ENCODE data around the gene MSS51. TPM values are rescaled to one million over a fixed set of nuclear protein-coding genes. Genes with fewer than 3 reads are reported as not detected.

Gene MSS51
- total RNA-seq, 6 experiments from 2014 or later = 0.31 to 0.66 (median 0.50) TPM

- peak overlapping the region; percentile 94 for H3K4me3 Mint-ChIP-seq
- DNase-seq = no peak
- H3K4me1 Mint-ChIP-seq (ENCODE audit: low read depth) = peaks cover 48% of the 10 kb centered on the region
- peaks cover 5% of the 10 kb centered on the region; the same call in 1 of the 2 replicates for H3K36me3 Mint-ChIP-seq (ENCODE audit: low read depth)
- H3K9me3 Mint-ChIP-seq = no peaks in the 10 kb centered on the region
- no peaks in the 10 kb centered on the region; the same call in none of the 2 replicates for H3K27me3 Mint-ChIP-seq (ENCODE audit: insufficient read depth)
- peak overlapping the region; percentile 42; the same call in 1 of the 2 replicates for H3K27ac Mint-ChIP-seq
- TF ChIP-seq CTCF (IDR thresholded peaks at IDR 0.05) = peak; percentile 54
Observed at GRCh38 chr10:73414230-73414945, 19.0 kb downstream of the MSS51 start.

GRCh38 chr10:73413528-73414229 lies 19.7 kb downstream of the MSS51 start, which contains the start of gene ANXA7:
Gene ANXA7 (minus strand): TSS chr10:73414058. CDS start chr10:73400856, 13,202 bp downstream.
- DNase-seq = peak; percentile 79

GRCh38 chr10:73413108-73413527 lies 20.2 kb downstream of the MSS51 start:
- Mint-ChIP-seq H3K4me1 (ENCODE audit: low read depth) (peaks cover 58% of the 10 kb centered on the region), H3K4me3 (peak overlapping the region; percentile 94), H3K27me3 (ENCODE audit: insufficient read depth) (no peaks in the 10 kb centered on the region; the same call in none of the 2 replicates), H3K36me3 (ENCODE audit: low read depth) (peaks cover 6% of the 10 kb centered on the region), H3K27ac (peak overlapping the region; percentile 91), H3K9me3 (no peaks in the 10 kb centered on the region)
- TF ChIP-seq CTCF (IDR thresholded peaks at IDR 0.05) = no peak
- DNase-seq = no peak

More at GRCh38 chr10:73413528-73414229, 19.7 kb downstream of the MSS51 start, which contains the start of gene ANXA7:
- peak; percentile 73 for TF ChIP-seq CTCF (IDR thresholded peaks at IDR 0.05)
- Mint-ChIP-seq H3K36me3 (ENCODE audit: low read depth) (peaks cover 5% of the 10 kb centered on the region; the same call in 1 of the 2 replicates), H3K9me3 (no peaks in the 10 kb centered on the region), H3K4me3 (peak within 1 kb of the TSS; percentile 94), H3K27me3 (ENCODE audit: insufficient read depth) (no peaks in the 10 kb centered on the region; the same call in none of the 2 replicates), H3K4me1 (ENCODE audit: low read depth) (peaks cover 53% of the 10 kb centered on the region), H3K27ac (peak within 1 kb of the TSS; percentile 91)

GRCh38 chr10:73410897-73411296 lies 22.5 kb downstream of the MSS51 start:
- H3K9me3 Mint-ChIP-seq = no peaks in the 10 kb centered on the region
- H3K27ac Mint-ChIP-seq = no peak overlapping the region
- H3K36me3 Mint-ChIP-seq (ENCODE audit: low read depth) = peaks cover 19% of the 10 kb centered on the region
- TF ChIP-seq CTCF (IDR thresholded peaks at IDR 0.05) = no peak
- DNase-seq = no peak
- H3K4me1 Mint-ChIP-seq (ENCODE audit: low read depth) = peaks cover 70% of the 10 kb centered on the region
- H3K4me3 Mint-ChIP-seq = no peak overlapping the region
- H3K27me3 Mint-ChIP-seq (ENCODE audit: insufficient read depth) = no peaks in the 10 kb centered on the region; the same call in 1 of the 2 replicates

GRCh38 chr10:73408978-73409521 lies 24.3 kb downstream of the MSS51 start:
- Mint-ChIP-seq H3K36me3 (ENCODE audit: low read depth) (peaks cover 19% of the 10 kb centered on the region), H3K27me3 (ENCODE audit: insufficient read depth) (no peaks in the 10 kb centered on the region; the same call in 1 of the 2 replicates), H3K4me1 (ENCODE audit: low read depth) (peaks cover 56% of the 10 kb centered on the region), H3K4me3 (no peak overlapping the region), H3K27ac (no peak overlapping the region), H3K9me3 (no peaks in the 10 kb centered on the region)
- DNase-seq = no peak
- no peak for TF ChIP-seq CTCF (IDR thresholded peaks at IDR 0.05)
